RWPE1 (cell line): Measurements from ENCODE around the gene LIX1L.

Experiments used
- CTCF ChIA-PET: fragments of 350-600 bp; sonication (Branson Sonifier 250); formaldehyde crosslinking; extraction: SDS; loops from one replicate; lab custom pipeline; 2021; lab: Yijun Ruan, JAX
- POLR2A ChIA-PET: fragments of 400-600 bp; formaldehyde crosslinking; extraction: SDS; loops from one replicate; lab custom pipeline; 2020; ENCODE audit warnings: antibody characterized with exemption; ENCODE audit not compliant: low non-redundant PET; lab: Yijun Ruan, JAX
- DNase-seq: peaks from one replicate; pipeline ENCODE4 v3.0.0; 2012; ENCODE audit warnings: low spot score
- H3K27ac ChIP-seq: fragments of 450-650 bp; 2 replicates; pipeline ENCODE4 v1.5.1; 2017
- CTCF ChIP-seq: fragments of 450-650 bp; conservative IDR thresholded peaks from 2 replicates; pipeline ENCODE4 v1.5.1; 2017; ENCODE audit warnings: low read depth, mild to moderate bottlenecking

LIX1L gene

GRCh38 chr1:145956361-145956760 lies 1.5 kb downstream of the LIX1L start:
- CTCF ChIA-PET: interaction anchor here (0.5 kb wide), 1 partner anchor 24 kb away, joined by 4 read pairs; no protein-coding TSS in a partner anchor
- no peak overlapping the region for H3K27ac ChIP-seq
- POLR2A ChIA-PET: no interaction called here
- no peak for TF ChIP-seq CTCF
- no peak for DNase-seq

GRCh38 chr1:145955436-145955835 lies 2.4 kb downstream of the LIX1L start:
- POLR2A ChIA-PET: no interaction called here
- no peak overlapping the region for H3K27ac ChIP-seq
- DNase-seq: no peak
- TF ChIP-seq CTCF: no peak
- CTCF ChIA-PET: no interaction called here

- TF ChIP-seq CTCF: no peak
- H3K27ac ChIP-seq: no peak overlapping the region
- CTCF ChIA-PET: no interaction called here
- DNase-seq: no peak
- POLR2A ChIA-PET: no interaction called here
Measured at GRCh38 chr1:145953861-145954260, 4.0 kb downstream of the LIX1L start.

- no peak for DNase-seq
- no peak overlapping the region for H3K27ac ChIP-seq
- TF ChIP-seq CTCF: no peak
- ChIA-PET CTCF (no interaction called here), POLR2A (no interaction called here)
Measured at GRCh38 chr1:145952903-145953302, 4.9 kb downstream of the LIX1L start.

- ChIA-PET CTCF (no interaction called here), POLR2A (interaction anchor here (0.6 kb wide), 1 partner anchor 11 kb away, joined by 4 read pairs; no protein-coding TSS in a partner anchor)
- no peak overlapping the region for H3K27ac ChIP-seq
- no peak for TF ChIP-seq CTCF
- no peak for DNase-seq
Measured at GRCh38 chr1:145951526-145951925, 6.3 kb downstream of the LIX1L start.

- DNase-seq: no peak
- no peak for TF ChIP-seq CTCF
- CTCF ChIA-PET: interaction anchor here (0.6 kb wide), 2 partner anchors 11 to 63 kb away, joined by 3 to 4 read pairs; no protein-coding TSS in a partner anchor
- no peak overlapping the region for H3K27ac ChIP-seq
- POLR2A ChIA-PET: no interaction called here
Measured at GRCh38 chr1:145949219-145949618, 8.6 kb downstream of the LIX1L start.
